MM.1S (cell line): ENCODE results near the gene CPA5.

ENCODE experiments used
- DNase-seq: peaks from one replicate; pipeline ENCODE4 v3.0.0-alpha.2; 2015
- H2AFZ ChIP-seq: fragments of 300-600 bp; sonication (generic); 2 replicates; pipeline ENCODE4 v1.6.0; 2016; ENCODE audit warnings: antibody characterized with exemption, low read length
- H3F3A ChIP-seq: fragments of 300-600 bp; sonication (generic); 2 replicates; pipeline ENCODE4 v1.6.1; 2016; ENCODE audit warnings: mild to moderate bottlenecking, antibody characterized with exemption, low read length, moderate library complexity, mixed read lengths; ENCODE audit not compliant: insufficient read depth
- H3K27ac ChIP-seq: fragments of 300-600 bp; sonication (generic); 2 replicates; pipeline ENCODE4 v1.5.1; 2016; ENCODE audit warnings: mild to moderate bottlenecking, low read length
- H3K27me3 ChIP-seq: fragments of 300-600 bp; sonication (generic); replicated peaks from 2 replicates; pipeline ENCODE4 v1.6.0; 2016; ENCODE audit warnings: low read length; ENCODE audit not compliant: insufficient read depth
- H3K36me3 ChIP-seq: fragments of 300-600 bp; sonication (generic); replicated peaks from 2 replicates; pipeline ENCODE4 v1.6.1; 2016; ENCODE audit warnings: mild to moderate bottlenecking, low read length, mixed read lengths; ENCODE audit not compliant: insufficient read depth
- H3K4me1 ChIP-seq: fragments of 300-600 bp; sonication (generic); 2 replicates; pipeline ENCODE4 v1.6.1; 2016; ENCODE audit warnings: low read length, mixed read lengths
- H3K4me2 ChIP-seq: fragments of 300-600 bp; sonication (generic); 2 replicates; pipeline ENCODE4 v1.6.0; 2016; ENCODE audit warnings: low read depth, low read length
- H3K4me3 ChIP-seq: fragments of 300-600 bp; sonication (generic); 2 replicates; pipeline ENCODE4 v1.5.1; 2016; ENCODE audit warnings: low read length, mixed read lengths
- H3K79me2 ChIP-seq: fragments of 300-600 bp; sonication (generic); 2 replicates; pipeline ENCODE4 v1.6.1; 2016; ENCODE audit warnings: mixed run types, low read length, mixed read lengths
- H3K9ac ChIP-seq: fragments of 300-600 bp; sonication (generic); 2 replicates; pipeline ENCODE4 v1.6.1; 2016; ENCODE audit warnings: low read length, mixed read lengths
- H3K9me2 ChIP-seq: fragments of 300-600 bp; sonication (generic); replicated peaks from 2 replicates; pipeline ENCODE4 v1.6.1; 2016; ENCODE audit warnings: mild to moderate bottlenecking, low read length, mixed read lengths; ENCODE audit not compliant: insufficient read depth
- H3K9me3 ChIP-seq: fragments of 300-600 bp; sonication (generic); replicated peaks from 2 replicates; pipeline ENCODE4 v1.6.1; 2016; ENCODE audit warnings: mild to moderate bottlenecking, low read length, mixed read lengths; ENCODE audit not compliant: insufficient read depth
- H4K20me1 ChIP-seq: fragments of 300-600 bp; sonication (generic); 2 replicates; pipeline ENCODE4 v1.6.1; 2016; ENCODE audit warnings: mild to moderate bottlenecking, low read length, moderate library complexity, mixed read lengths; ENCODE audit not compliant: insufficient read depth
- EZH2 ChIP-seq: fragments of 300-600 bp; sonication (generic); optimal IDR thresholded peaks from 2 replicates; pipeline ENCODE3; 2017; ENCODE audit warnings: low read depth, mild to moderate bottlenecking, antibody characterized with exemption, low read length, mixed read lengths
- EZH2phosphoT487 ChIP-seq: fragments of 300-600 bp; sonication (generic); IDR thresholded peaks from 2 replicates; pipeline ENCODE4 v1.6.1; 2018; ENCODE audit warnings: antibody characterized with exemption, low read length
- TF ChIP-seq, protein P1 (sequence below): fragments of 300-600 bp; sonication (generic); IDR thresholded peaks from 2 replicates; pipeline ENCODE4 v1.5.1; 2016; ENCODE audit warnings: antibody characterized with exemption, low read length, mixed read lengths

Gene CPA5

DNA sequence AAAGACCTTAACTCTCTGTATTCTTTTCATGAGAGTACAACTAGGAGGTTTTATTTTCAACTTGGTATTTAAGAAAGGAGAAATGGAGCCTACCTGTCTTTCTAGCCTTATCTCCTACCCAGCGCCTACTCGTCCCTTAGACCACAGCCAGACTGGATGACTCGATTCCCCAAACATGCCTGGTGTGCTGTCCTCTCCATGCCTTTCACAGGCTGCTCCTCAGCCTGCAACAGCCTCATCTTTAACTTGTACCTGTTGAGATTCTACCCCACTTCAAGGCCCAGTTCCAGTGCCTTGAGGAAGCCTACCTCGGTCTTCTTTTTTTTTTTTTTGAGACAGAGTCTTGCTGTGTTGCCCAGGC lies 65.1 kb downstream of the CPA5 start:
- no peaks in the 10 kb centered on the region for H3K9me2 ChIP-seq
- H3K4me3 ChIP-seq, result no peak overlapping the region
- no peak for DNase-seq
- no peak overlapping the region for H3K4me2 ChIP-seq
- H3F3A ChIP-seq, result no peaks in the 10 kb centered on the region
- TF ChIP-seq EZH2 (no peak), EZH2phosphoT487 (no peak)
- TF ChIP-seq, protein P1, sequence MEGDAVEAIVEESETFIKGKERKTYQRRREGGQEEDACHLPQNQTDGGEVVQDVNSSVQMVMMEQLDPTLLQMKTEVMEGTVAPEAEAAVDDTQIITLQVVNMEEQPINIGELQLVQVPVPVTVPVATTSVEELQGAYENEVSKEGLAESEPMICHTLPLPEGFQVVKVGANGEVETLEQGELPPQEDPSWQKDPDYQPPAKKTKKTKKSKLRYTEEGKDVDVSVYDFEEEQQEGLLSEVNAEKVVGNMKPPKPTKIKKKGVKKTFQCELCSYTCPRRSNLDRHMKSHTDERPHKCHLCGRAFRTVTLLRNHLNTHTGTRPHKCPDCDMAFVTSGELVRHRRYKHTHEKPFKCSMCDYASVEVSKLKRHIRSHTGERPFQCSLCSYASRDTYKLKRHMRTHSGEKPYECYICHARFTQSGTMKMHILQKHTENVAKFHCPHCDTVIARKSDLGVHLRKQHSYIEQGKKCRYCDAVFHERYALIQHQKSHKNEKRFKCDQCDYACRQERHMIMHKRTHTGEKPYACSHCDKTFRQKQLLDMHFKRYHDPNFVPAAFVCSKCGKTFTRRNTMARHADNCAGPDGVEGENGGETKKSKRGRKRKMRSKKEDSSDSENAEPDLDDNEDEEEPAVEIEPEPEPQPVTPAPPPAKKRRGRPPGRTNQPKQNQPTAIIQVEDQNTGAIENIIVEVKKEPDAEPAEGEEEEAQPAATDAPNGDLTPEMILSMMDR, result no peak
- H3K27ac ChIP-seq, result no peak overlapping the region
- H3K9ac ChIP-seq, result no peak overlapping the region
- no peaks in the 10 kb centered on the region for H4K20me1 ChIP-seq
- H2AFZ ChIP-seq, result no peak overlapping the region
- H3K36me3 ChIP-seq, result no peaks in the 10 kb centered on the region
- no peaks in the 10 kb centered on the region for H3K9me3 ChIP-seq
- no peaks in the 10 kb centered on the region for H3K79me2 ChIP-seq
- no peaks in the 10 kb centered on the region for H3K27me3 ChIP-seq
- no peaks in the 10 kb centered on the region for H3K4me1 ChIP-seq

DNA sequence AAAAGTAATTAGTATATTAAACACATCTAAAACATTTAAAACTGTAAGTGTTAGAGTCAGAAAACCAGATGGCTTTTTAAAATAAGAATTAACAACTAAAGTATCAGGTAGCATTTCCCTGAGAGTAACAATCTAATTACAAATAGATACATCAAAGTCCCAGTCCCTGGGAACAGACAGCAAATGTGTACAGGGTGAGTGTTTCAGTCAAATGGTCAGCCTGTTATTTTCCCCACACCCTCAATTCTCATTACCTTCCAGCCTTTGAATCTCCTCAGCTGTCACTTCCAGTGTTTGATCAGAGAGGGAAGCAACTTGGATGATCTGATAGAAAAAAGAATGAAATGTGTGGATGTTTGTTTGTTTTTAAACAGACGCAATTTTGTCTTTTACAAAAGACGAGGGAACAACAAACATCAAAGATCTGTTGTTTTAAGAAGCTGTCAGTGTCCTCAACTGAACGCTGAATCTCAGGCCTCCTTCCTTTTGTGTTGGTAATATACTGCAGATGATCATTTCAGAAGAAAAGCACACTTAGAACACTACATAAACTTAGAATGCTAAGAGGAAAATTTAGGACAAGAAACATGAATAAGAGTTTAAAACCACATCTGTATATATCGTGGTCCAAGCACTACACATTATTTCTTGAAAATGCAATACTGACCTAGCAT lies 66.4 kb downstream of the CPA5 start:
- TF ChIP-seq, protein P1, result no peak
- TF ChIP-seq EZH2, result no peak
- TF ChIP-seq EZH2phosphoT487, result no peak

DNA sequence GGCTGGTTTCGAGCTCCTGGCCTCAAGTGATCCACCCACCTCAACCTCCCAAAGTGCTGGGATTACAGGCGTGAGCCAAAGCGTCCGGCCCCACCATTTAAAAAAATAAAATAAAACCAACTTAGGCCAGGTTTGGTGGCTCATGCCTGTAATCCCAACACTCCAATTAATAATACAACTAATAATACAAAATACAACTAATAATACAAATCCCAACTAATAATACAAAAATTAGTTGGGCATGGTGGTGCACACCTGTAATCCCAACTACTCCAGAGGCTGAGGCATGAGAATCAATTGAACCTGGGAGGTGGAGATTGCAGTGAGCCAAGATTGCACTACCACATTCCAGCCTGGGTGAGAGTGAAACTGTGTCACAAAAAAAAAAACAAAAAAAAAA lies 68.6 kb downstream of the CPA5 start:
- H2AFZ ChIP-seq, result no peak overlapping the region
- H3K4me1 ChIP-seq, result no peaks in the 10 kb centered on the region
- no peak for DNase-seq
- H3K27me3 ChIP-seq, result no peaks in the 10 kb centered on the region
- H3F3A ChIP-seq, result no peaks in the 10 kb centered on the region
- H3K4me3 ChIP-seq, result no peak overlapping the region
- TF ChIP-seq EZH2, result no peak
- TF ChIP-seq EZH2phosphoT487, result no peak
- no peaks in the 10 kb centered on the region for H3K9me3 ChIP-seq
- no peak overlapping the region for H3K9ac ChIP-seq
- no peaks in the 10 kb centered on the region for H4K20me1 ChIP-seq
- H3K27ac ChIP-seq, result no peak overlapping the region
- H3K79me2 ChIP-seq, result no peaks in the 10 kb centered on the region
- no peaks in the 10 kb centered on the region for H3K9me2 ChIP-seq
- no peaks in the 10 kb centered on the region for H3K36me3 ChIP-seq
- no peak overlapping the region for H3K4me2 ChIP-seq

More for the DNA sequence above, 66.4 kb downstream of the CPA5 start:
- Histone ChIP-seq H3K79me2 (no peaks in the 10 kb centered on the region), H3K4me3 (no peak overlapping the region), H3K27ac (no peak overlapping the region), H3K9me2 (no peaks in the 10 kb centered on the region), H3K9ac (no peak overlapping the region), H3K4me1 (no peaks in the 10 kb centered on the region), H3K9me3 (no peaks in the 10 kb centered on the region), H3K4me2 (no peak overlapping the region), H3K36me3 (no peaks in the 10 kb centered on the region), H3F3A (no peaks in the 10 kb centered on the region), H4K20me1 (no peaks in the 10 kb centered on the region), H3K27me3 (no peaks in the 10 kb centered on the region), H2AFZ (no peak overlapping the region)
- no peak for DNase-seq

DNA sequence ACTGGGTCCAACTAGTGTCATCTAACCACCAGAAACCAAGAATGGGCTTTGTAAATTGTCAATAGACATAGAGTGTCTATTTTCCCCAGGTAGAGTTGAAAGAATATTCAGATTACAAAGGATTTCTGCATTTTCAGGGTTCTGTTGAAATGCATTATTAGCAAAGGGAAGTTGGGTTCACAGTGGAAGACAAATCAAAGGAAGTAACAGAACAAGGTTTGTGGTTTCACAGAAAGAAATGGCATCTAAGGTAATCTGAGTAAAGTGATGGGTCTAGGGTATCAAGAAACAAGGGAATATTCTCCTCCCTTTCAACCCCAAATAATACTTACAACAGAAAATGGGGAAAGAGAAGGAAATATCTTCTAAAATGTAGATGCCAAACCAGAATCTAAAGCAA lies 70.4 kb downstream of the CPA5 start:
- no peak overlapping the region for H3K4me2 ChIP-seq
- no peak overlapping the region for H2AFZ ChIP-seq
- H3K4me1 ChIP-seq, result no peaks in the 10 kb centered on the region
- H3K9ac ChIP-seq, result no peak overlapping the region
- H3K9me2 ChIP-seq, result no peaks in the 10 kb centered on the region
- no peak for DNase-seq
- no peaks in the 10 kb centered on the region for H3K36me3 ChIP-seq
- TF ChIP-seq, protein P1, result no peak
- TF ChIP-seq EZH2phosphoT487 (no peak), EZH2 (no peak)
- H3K79me2 ChIP-seq, result no peaks in the 10 kb centered on the region
- H3K4me3 ChIP-seq, result no peak overlapping the region
- H3F3A ChIP-seq, result no peaks in the 10 kb centered on the region
- no peaks in the 10 kb centered on the region for H3K27me3 ChIP-seq
- no peaks in the 10 kb centered on the region for H3K9me3 ChIP-seq
- no peaks in the 10 kb centered on the region for H4K20me1 ChIP-seq
- no peak overlapping the region for H3K27ac ChIP-seq
